ENCODE data around the gene SUMO3.

- TF ChIP-seq CTCF (optimal IDR thresholded peaks at IDR 0.05 in 1 of 3, IDR thresholded peaks at IDR 0.05 in 1 of 3, conservative IDR thresholded peaks at IDR 0.05 in 1 of 3; ENCODE audit: extremely low read depth in 1 of 3, insufficient read depth in 2 of 3, low read length in 3 of 3), result no peak
- TF ChIP-seq EZH2 (IDR thresholded peaks at IDR 0.05; ENCODE audit: low read length), result no peak
Observed at GRCh38 chr21:44764319-44765230, 53.3 kb downstream of the SUMO3 start.
